Tibial nerve (tissue), 4 donors: ENCODE measurements around the gene UBXN2A.

Experiments
- EP300 ChIP-seq, 2 donors: sonication (generic); formaldehyde crosslinking; IDR thresholded peaks; one replicate each; pipeline ENCODE4 v1.6.1; 2017; ENCODE audit warnings: antibody characterized with exemption in 2 of 2, mild to moderate bottlenecking in 1 of 2
- POLR2A ChIP-seq, 2 donors: fragments of 450-650 bp; IDR thresholded peaks; one replicate each; pipeline ENCODE4 v1.6.1; 2017; ENCODE audit warnings: antibody characterized with exemption in 2 of 2, mild to moderate bottlenecking in 2 of 2, moderate library complexity in 2 of 2
- TF ChIP-seq, protein P1 (sequence below), 5 experiments: fragments of 200-600 bp in 3 of 5; fragments of 450-650 bp in 2 of 5; sonication (generic) in 3 of 5; IDR thresholded peaks; one replicate each; pipeline ENCODE4 v1.5.1; 2016 to 2019; ENCODE audit warnings: antibody characterized with exemption in 5 of 5, mild to moderate bottlenecking in 3 of 5, moderate library complexity in 2 of 5

DNA sequence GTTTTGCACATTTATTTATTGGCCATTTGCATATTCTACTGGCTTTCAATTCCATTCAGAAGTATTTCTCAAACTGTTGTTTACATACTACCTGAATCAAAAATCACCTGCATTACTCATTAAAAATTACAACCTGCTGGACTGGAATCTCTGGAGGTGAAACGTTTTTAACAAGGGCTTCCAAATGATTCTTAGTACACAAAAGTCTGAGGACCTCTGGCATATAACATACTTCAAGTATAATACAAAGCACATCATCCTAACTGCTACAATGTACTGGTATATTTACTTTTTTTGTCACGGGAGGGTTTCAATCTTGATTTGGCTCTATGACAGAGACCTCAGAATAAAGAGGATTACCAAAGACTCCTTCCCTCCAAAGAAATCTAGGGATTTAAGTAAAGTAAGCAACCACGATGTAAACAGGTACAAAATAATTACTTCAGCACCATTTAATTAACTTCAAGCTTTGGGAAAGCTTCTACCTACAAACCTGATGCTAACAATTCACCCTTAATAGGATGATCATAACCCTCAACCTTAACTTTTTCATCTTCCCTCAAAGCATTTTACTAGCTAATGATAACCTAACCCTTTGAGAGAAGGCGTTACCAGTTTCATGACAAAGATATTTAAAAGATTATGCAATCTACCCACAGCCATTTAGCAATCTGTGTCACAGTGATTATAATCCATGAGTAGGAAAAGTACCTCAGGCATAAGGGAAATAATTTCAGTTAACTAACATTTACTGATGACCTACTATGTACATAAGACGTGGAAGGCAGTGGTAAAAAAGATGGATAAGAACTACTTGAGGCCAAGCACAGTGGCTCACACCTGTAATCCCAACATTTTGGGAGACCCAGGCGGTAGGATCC lies 38.1 kb upstream of the UBXN2A start:
- TF ChIP-seq, protein P1, sequence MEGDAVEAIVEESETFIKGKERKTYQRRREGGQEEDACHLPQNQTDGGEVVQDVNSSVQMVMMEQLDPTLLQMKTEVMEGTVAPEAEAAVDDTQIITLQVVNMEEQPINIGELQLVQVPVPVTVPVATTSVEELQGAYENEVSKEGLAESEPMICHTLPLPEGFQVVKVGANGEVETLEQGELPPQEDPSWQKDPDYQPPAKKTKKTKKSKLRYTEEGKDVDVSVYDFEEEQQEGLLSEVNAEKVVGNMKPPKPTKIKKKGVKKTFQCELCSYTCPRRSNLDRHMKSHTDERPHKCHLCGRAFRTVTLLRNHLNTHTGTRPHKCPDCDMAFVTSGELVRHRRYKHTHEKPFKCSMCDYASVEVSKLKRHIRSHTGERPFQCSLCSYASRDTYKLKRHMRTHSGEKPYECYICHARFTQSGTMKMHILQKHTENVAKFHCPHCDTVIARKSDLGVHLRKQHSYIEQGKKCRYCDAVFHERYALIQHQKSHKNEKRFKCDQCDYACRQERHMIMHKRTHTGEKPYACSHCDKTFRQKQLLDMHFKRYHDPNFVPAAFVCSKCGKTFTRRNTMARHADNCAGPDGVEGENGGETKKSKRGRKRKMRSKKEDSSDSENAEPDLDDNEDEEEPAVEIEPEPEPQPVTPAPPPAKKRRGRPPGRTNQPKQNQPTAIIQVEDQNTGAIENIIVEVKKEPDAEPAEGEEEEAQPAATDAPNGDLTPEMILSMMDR (IDR thresholded peaks at IDR 0.05), result no peak
- TF ChIP-seq POLR2A (IDR thresholded peaks at IDR 0.05), result no peak
- TF ChIP-seq EP300 (IDR thresholded peaks at IDR 0.05), result peak in 1 of 2 donors; percentile 39
